ENCODE measurements around the gene FMNL2. TPM values are rescaled to one million over a fixed set of nuclear protein-coding genes. Genes with fewer than 3 reads are reported as not detected.

FMNL2 gene
- under 1 TPM; 0.05 to 0.21 TPM for total RNA-seq

GRCh38 chr2:152335016-152335725, at the start of gene FMNL2:
FMNL2 (plus strand) TSS chr2:152335174.
- Mint-ChIP-seq H3K9me3 (ENCODE audit: insufficient read depth) (no peaks in the 10 kb centered on the region), H3K4me1 (ENCODE audit: low read depth) (peaks cover 8% of the 10 kb centered on the region), H3K4me3 (peak within 1 kb of the TSS; percentile 72), H3K27me3 (ENCODE audit: low read depth) (peaks cover 37% of the 10 kb centered on the region), H3K27ac (no peak within 1 kb of the TSS), H3K36me3 (ENCODE audit: low read depth) (no peaks in the 10 kb centered on the region)
- ATAC-seq (peak; percentile 87), DNase-seq (peak; percentile 58)
- POLR2A ChIA-PET, result no interaction called here
- CTCF ChIA-PET, result no interaction called here

- H3K27ac Mint-ChIP-seq, result no peak overlapping the region
- no peaks in the 10 kb centered on the region for H3K4me1 Mint-ChIP-seq (ENCODE audit: low read depth)
- DNase-seq (no peak), ATAC-seq (no peak)
- H3K36me3 Mint-ChIP-seq (ENCODE audit: low read depth), result no peaks in the 10 kb centered on the region
- H3K9me3 Mint-ChIP-seq (ENCODE audit: insufficient read depth), result no peaks in the 10 kb centered on the region
- ChIA-PET CTCF (no interaction called here), POLR2A (no interaction called here)
- no peak overlapping the region for H3K4me3 Mint-ChIP-seq
- H3K27me3 Mint-ChIP-seq (ENCODE audit: low read depth), result no peaks in the 10 kb centered on the region
Measured at GRCh38 chr2:152292991-152293390, 42.0 kb upstream of the FMNL2 start.

- no peaks in the 10 kb centered on the region for H3K4me1 Mint-ChIP-seq (ENCODE audit: low read depth)
- H3K27ac Mint-ChIP-seq, result no peak overlapping the region
Measured at GRCh38 chr2:152297715-152298114, 37.3 kb upstream of the FMNL2 start.

GRCh38 chr2:152298754-152299153, 36.2 kb upstream of the FMNL2 start:
- Mint-ChIP-seq H3K36me3 (ENCODE audit: low read depth) (no peaks in the 10 kb centered on the region), H3K4me3 (no peak overlapping the region), H3K27ac (no peak overlapping the region), H3K4me1 (ENCODE audit: low read depth) (no peaks in the 10 kb centered on the region), H3K27me3 (ENCODE audit: low read depth) (no peaks in the 10 kb centered on the region), H3K9me3 (ENCODE audit: insufficient read depth) (no peaks in the 10 kb centered on the region)
- ATAC-seq (no peak), DNase-seq (no peak)
- POLR2A ChIA-PET, result no interaction called here
- CTCF ChIA-PET, result no interaction called here

More at GRCh38 chr2:152297715-152298114, 37.3 kb upstream of the FMNL2 start:
- ChIA-PET CTCF (no interaction called here), POLR2A (no interaction called here)
- no peak overlapping the region for H3K4me3 Mint-ChIP-seq
- no peaks in the 10 kb centered on the region for H3K36me3 Mint-ChIP-seq (ENCODE audit: low read depth)
- ATAC-seq, result no peak
- no peaks in the 10 kb centered on the region for H3K9me3 Mint-ChIP-seq (ENCODE audit: insufficient read depth)
- no peaks in the 10 kb centered on the region for H3K27me3 Mint-ChIP-seq (ENCODE audit: low read depth)
- no peak for DNase-seq

GRCh38 chr2:152301131-152301530, 33.8 kb upstream of the FMNL2 start:
- no peaks in the 10 kb centered on the region for H3K9me3 Mint-ChIP-seq (ENCODE audit: insufficient read depth)
- no peaks in the 10 kb centered on the region for H3K27me3 Mint-ChIP-seq (ENCODE audit: low read depth)
- POLR2A ChIA-PET, result no interaction called here
- no peak for ATAC-seq
- no peaks in the 10 kb centered on the region for H3K4me1 Mint-ChIP-seq (ENCODE audit: low read depth)
- no peak for DNase-seq
- CTCF ChIA-PET, result no interaction called here
- H3K27ac Mint-ChIP-seq, result no peak overlapping the region
- H3K4me3 Mint-ChIP-seq, result no peak overlapping the region
- H3K36me3 Mint-ChIP-seq (ENCODE audit: low read depth), result no peaks in the 10 kb centered on the region

- Mint-ChIP-seq H3K4me3 (no peak overlapping the region), H3K4me1 (ENCODE audit: low read depth) (no peaks in the 10 kb centered on the region), H3K27me3 (ENCODE audit: low read depth) (no peaks in the 10 kb centered on the region), H3K9me3 (ENCODE audit: insufficient read depth) (no peaks in the 10 kb centered on the region), H3K36me3 (ENCODE audit: low read depth) (no peaks in the 10 kb centered on the region), H3K27ac (no peak overlapping the region)
- CTCF ChIA-PET, result no interaction called here
- ATAC-seq (no peak), DNase-seq (no peak)
- POLR2A ChIA-PET, result no interaction called here
Measured at GRCh38 chr2:152303951-152304350, 31.0 kb upstream of the FMNL2 start.

GRCh38 chr2:152304836-152305235, 30.1 kb upstream of the FMNL2 start:
- Mint-ChIP-seq H3K4me1 (ENCODE audit: low read depth) (no peaks in the 10 kb centered on the region), H3K27ac (no peak overlapping the region), H3K27me3 (ENCODE audit: low read depth) (no peaks in the 10 kb centered on the region), H3K36me3 (ENCODE audit: low read depth) (no peaks in the 10 kb centered on the region), H3K9me3 (ENCODE audit: insufficient read depth) (no peaks in the 10 kb centered on the region), H3K4me3 (no peak overlapping the region)
- DNase-seq (no peak), ATAC-seq (no peak)
- ChIA-PET CTCF (no interaction called here), POLR2A (no interaction called here)

GRCh38 chr2:152307863-152308262, 27.1 kb upstream of the FMNL2 start:
- DNase-seq, result no peak
- H3K27ac Mint-ChIP-seq, result no peak overlapping the region
- H3K27me3 Mint-ChIP-seq (ENCODE audit: low read depth), result no peaks in the 10 kb centered on the region
- ATAC-seq, result no peak
- no peak overlapping the region for H3K4me3 Mint-ChIP-seq
- H3K36me3 Mint-ChIP-seq (ENCODE audit: low read depth), result no peaks in the 10 kb centered on the region
- H3K4me1 Mint-ChIP-seq (ENCODE audit: low read depth), result no peaks in the 10 kb centered on the region
- H3K9me3 Mint-ChIP-seq (ENCODE audit: insufficient read depth), result no peaks in the 10 kb centered on the region
- POLR2A ChIA-PET, result no interaction called here
- CTCF ChIA-PET, result interaction anchor here (0.6 kb wide), 1 partner anchor 44 kb away, joined by 3 read pairs; no protein-coding TSS in a partner anchor

GRCh38 chr2:152309352-152310214, 25.4 kb upstream of the FMNL2 start:
- no peak overlapping the region for H3K27ac Mint-ChIP-seq
- DNase-seq, result no peak
- no peak for ATAC-seq
- H3K9me3 Mint-ChIP-seq (ENCODE audit: insufficient read depth), result no peaks in the 10 kb centered on the region
- CTCF ChIA-PET, result no interaction called here
- POLR2A ChIA-PET, result no interaction called here
- H3K36me3 Mint-ChIP-seq (ENCODE audit: low read depth), result no peaks in the 10 kb centered on the region
- H3K4me1 Mint-ChIP-seq (ENCODE audit: low read depth), result no peaks in the 10 kb centered on the region
- H3K27me3 Mint-ChIP-seq (ENCODE audit: low read depth), result peaks cover 2% of the 10 kb centered on the region
- no peak overlapping the region for H3K4me3 Mint-ChIP-seq

- no peak overlapping the region for H3K27ac Mint-ChIP-seq
- ChIA-PET CTCF (no interaction called here), POLR2A (no interaction called here)
- H3K4me3 Mint-ChIP-seq, result no peak overlapping the region
- no peaks in the 10 kb centered on the region for H3K4me1 Mint-ChIP-seq (ENCODE audit: low read depth)
- peaks cover 4% of the 10 kb centered on the region for H3K27me3 Mint-ChIP-seq (ENCODE audit: low read depth)
- no peaks in the 10 kb centered on the region for H3K36me3 Mint-ChIP-seq (ENCODE audit: low read depth)
- no peak for ATAC-seq
- DNase-seq, result no peak
- no peaks in the 10 kb centered on the region for H3K9me3 Mint-ChIP-seq (ENCODE audit: insufficient read depth)
Measured at GRCh38 chr2:152319822-152320570, 15.0 kb upstream of the FMNL2 start.

GRCh38 chr2:152320814-152321213, 14.2 kb upstream of the FMNL2 start:
- DNase-seq (no peak), ATAC-seq (no peak)
- H3K9me3 Mint-ChIP-seq (ENCODE audit: insufficient read depth), result no peaks in the 10 kb centered on the region
- ChIA-PET POLR2A (no interaction called here), CTCF (no interaction called here)
- no peaks in the 10 kb centered on the region for H3K4me1 Mint-ChIP-seq (ENCODE audit: low read depth)
- H3K27ac Mint-ChIP-seq, result no peak overlapping the region
- peaks cover 4% of the 10 kb centered on the region for H3K27me3 Mint-ChIP-seq (ENCODE audit: low read depth)
- H3K4me3 Mint-ChIP-seq, result no peak overlapping the region
- no peaks in the 10 kb centered on the region for H3K36me3 Mint-ChIP-seq (ENCODE audit: low read depth)

GRCh38 chr2:152322222-152322621, 12.8 kb upstream of the FMNL2 start:
- Mint-ChIP-seq H3K27me3 (ENCODE audit: low read depth) (peaks cover 4% of the 10 kb centered on the region), H3K27ac (no peak overlapping the region), H3K36me3 (ENCODE audit: low read depth) (no peaks in the 10 kb centered on the region), H3K4me1 (ENCODE audit: low read depth) (no peaks in the 10 kb centered on the region), H3K9me3 (ENCODE audit: insufficient read depth) (no peaks in the 10 kb centered on the region), H3K4me3 (no peak overlapping the region)
- ChIA-PET CTCF (no interaction called here), POLR2A (no interaction called here)
- no peak for DNase-seq
- ATAC-seq, result no peak
